IMR-90 (cell line): ENCODE measurements around the gene METRNL. TPM values are rescaled to one million over a fixed set of nuclear protein-coding genes. Genes with fewer than 3 reads are reported as not detected.

Experiments used
- ATAC-seq: fragments of 200-7000 bp; cut with Tn5 transposase; 2 replicates; pipeline ENCODE4 v1.9.1; 2020; ENCODE audit warnings: low read depth, mild to moderate bottlenecking, moderate library complexity
- BruUV-seq: library from RNA; stranded (reverse); fragments of 400-500 nt; replicated peaks from 2 replicates; lab custom pipeline; 2021; lab: Mats Ljungman, UMichigan
- CTCF ChIA-PET: fragments of 300-600 bp; formaldehyde crosslinking; extraction: SDS; loops from one replicate; lab custom pipeline; 2021; ENCODE audit warnings: antibody characterized with exemption; lab: Yijun Ruan, JAX
- POLR2A ChIA-PET: fragments of 300-600 bp; sonication (Branson Sonifier 250); formaldehyde crosslinking; loops from one replicate; lab custom pipeline; 2022; ENCODE audit warnings: antibody characterized with exemption; ENCODE audit not compliant: unreplicated experiment; lab: Charles Lee
- DNase-seq: peaks from one replicate; pipeline ENCODE4 v3.0.0; 2013
- H2AFZ ChIP-seq: replicated peaks from 2 replicates; pipeline ENCODE3; 2013; ENCODE audit warnings: low read length, mild to moderate bottlenecking; ENCODE audit not compliant: poor library complexity
- H2AK5ac ChIP-seq: 2 replicates; pipeline ENCODE4 v1.6.1; 2013; ENCODE audit warnings: low read depth, low read length, inconsistent platforms
- H2AK9ac ChIP-seq: replicated peaks from 2 replicates; pipeline ENCODE3; 2013; ENCODE audit warnings: mild to moderate bottlenecking, low read depth, low read length, moderate library complexity; ENCODE audit not compliant: poor library complexity
- H2BK120ac ChIP-seq: 2 replicates; pipeline ENCODE4 v1.6.1; 2013; ENCODE audit warnings: low read depth, low read length, inconsistent platforms
- H2BK15ac ChIP-seq: 3 replicates; pipeline ENCODE4 v1.6.1; 2013; ENCODE audit warnings: low read depth, low read length, inconsistent platforms
- H2BK20ac ChIP-seq: 2 replicates; pipeline ENCODE4 v1.6.1; 2013; ENCODE audit warnings: low read depth, mild to moderate bottlenecking, inconsistent platforms, low read length, moderate library complexity
- H2BK5ac ChIP-seq: 2 replicates; pipeline ENCODE4 v1.6.1; 2013; ENCODE audit warnings: mild to moderate bottlenecking, low read depth, low read length, inconsistent platforms; ENCODE audit not compliant: poor library complexity, severe bottlenecking
- H3K14ac ChIP-seq: replicated peaks from 2 replicates; pipeline ENCODE4 v1.6.1; 2013; ENCODE audit warnings: low read depth, low read length, inconsistent platforms
- H3K18ac ChIP-seq: 2 replicates; pipeline ENCODE4 v1.6.1; 2013; ENCODE audit warnings: low read depth, low read length, control low read depth
- H3K23ac ChIP-seq: 2 replicates; pipeline ENCODE4 v1.6.1; 2013; ENCODE audit warnings: low read depth, low read length, inconsistent platforms
- H3K27ac ChIP-seq: 2 replicates; pipeline ENCODE4 v1.5.1; 2013; ENCODE audit warnings: mild to moderate bottlenecking, control low read depth, low read length; ENCODE audit not compliant: insufficient read depth
- H3K27me3 ChIP-seq: 2 replicates; pipeline ENCODE4 v1.6.1; 2013; ENCODE audit warnings: low read length; ENCODE audit not compliant: control insufficient read depth, insufficient read depth
- H3K36me3 ChIP-seq: 2 replicates; pipeline ENCODE4 v1.6.1; 2013; ENCODE audit warnings: low read length, mixed read lengths; ENCODE audit not compliant: control insufficient read depth, insufficient read depth
- H3K4ac ChIP-seq: 2 replicates; pipeline ENCODE4 v1.6.1; 2013; ENCODE audit warnings: low read depth, low read length, inconsistent platforms
- H3K4me1 ChIP-seq: 2 replicates; pipeline ENCODE4 v1.6.1; 2013; ENCODE audit warnings: low read length, mixed read lengths; ENCODE audit not compliant: control insufficient read depth, insufficient read depth
- H3K4me2 ChIP-seq: 2 replicates; pipeline ENCODE4 v1.6.1; 2013; ENCODE audit warnings: low read depth, mild to moderate bottlenecking, control low read depth, low read length, moderate library complexity
- H3K4me3 ChIP-seq: 2 replicates; pipeline ENCODE4 v1.5.1; 2013; ENCODE audit warnings: low read depth, mild to moderate bottlenecking, control low read depth, low read length, moderate library complexity; ENCODE audit not compliant: insufficient read depth
- H3K56ac ChIP-seq: 2 replicates; pipeline ENCODE4 v1.6.1; 2013; ENCODE audit warnings: low read length, inconsistent platforms; ENCODE audit not compliant: insufficient read depth; ENCODE audit errors: extremely low read depth
- H3K79me1 ChIP-seq, 2 experiments: 2 replicates each; pipeline ENCODE4 v1.6.1; 2013; ENCODE audit warnings: low read length in 2 of 2, inconsistent platforms in 1 of 2, low read depth in 1 of 2
- H3K9ac ChIP-seq: 2 replicates; pipeline ENCODE4 v1.6.1; 2013; ENCODE audit warnings: low read depth, low read length, control low read depth
- H3K9me1 ChIP-seq: 2 replicates; pipeline ENCODE4 v1.6.1; 2013; ENCODE audit warnings: low read length, inconsistent platforms; ENCODE audit not compliant: insufficient read depth
- H3K9me3 ChIP-seq: 2 replicates; pipeline ENCODE4 v1.6.1; 2013; ENCODE audit warnings: low read length; ENCODE audit not compliant: control insufficient read depth, insufficient read depth
- H4K20me1 ChIP-seq: 2 replicates; pipeline ENCODE4 v1.6.1; 2013; ENCODE audit warnings: low read length, inconsistent platforms; ENCODE audit not compliant: insufficient read depth
- H4K5ac ChIP-seq: 2 replicates; pipeline ENCODE4 v1.6.1; 2013; ENCODE audit warnings: mild to moderate bottlenecking, low read depth, low read length, control low read depth
- H4K8ac ChIP-seq, 2 experiments: 2 replicates each; pipeline ENCODE4 v1.6.1; 2013; ENCODE audit warnings: low read depth in 2 of 2, low read length in 2 of 2, control low read depth in 1 of 2, inconsistent platforms in 1 of 2
- H4K91ac ChIP-seq: 2 replicates; pipeline ENCODE4 v1.6.1; 2013; ENCODE audit warnings: low read depth, low read length, inconsistent platforms; ENCODE audit not compliant: insufficient read depth
- BHLHE40 ChIP-seq: fragments of 150-350 bp; IDR thresholded peaks from 2 replicates; pipeline ENCODE4 v1.6.1; 2016; ENCODE audit warnings: mild to moderate bottlenecking, low read depth, low read length
- WGBS, 2 experiments: methylation state at CpG; one replicate each; pipeline versions ENCODE4 v1.1.5 to v1.1.7; 2013; ENCODE audit warnings: missing lambda C conversion rate in 2 of 2; ENCODE audit not compliant: insufficient read length in 1 of 2; ENCODE audit errors: extremely low coverage in 2 of 2; 5-methylcytosine and 5-hydroxymethylcytosine counted together
- dilution Hi-C: fragments of 300-500 bp; cut with HindIII; formaldehyde crosslinking; loops from one replicate; pipeline ENCODE4 v1.14.3; 2018; ENCODE audit warnings: low sequenced_read_pairs; ENCODE audit not compliant: unreplicated experiment
- in situ Hi-C: fragments of 300-500 bp; cut with MboI; formaldehyde crosslinking; loops from 3 replicates; pipeline ENCODE4 v1.14.3; 2019; ENCODE audit warnings: low sequenced_read_pairs, inconsistent platforms, mixed read lengths
- intact Hi-C: fragments of 100-400 bp; cut with micrococcal nuclease; formaldehyde crosslinking; loops from 2 replicates; pipeline ENCODE4 v1.10.0; 2022
- polyA plus RNA-seq, 3 experiments: library from polyadenylated mRNA; depleted of rRNA; stranded (reverse); fragments of >200 nt; gene quantifications; 2 replicates each; pipeline ENCODE4 v1.2.3, GENCODE V29; 2012; ENCODE audit warnings: low replicate concordance in 1 of 3
- total RNA-seq: library from RNA; depleted of rRNA; stranded (reverse); fragments of >200 nt; gene quantifications from 2 replicates; pipeline ENCODE4 v1.2.3, GENCODE V29; 2012

The METRNL gene
- total and polyA plus RNA-seq, 2 of the 4 experiments (the other 2 are of a cell fraction), result 17.9 to 48.2 TPM

GRCh38 chr17:83091257-83092141, 12.1 kb downstream of the METRNL start:
- Histone ChIP-seq H3K56ac (no peak overlapping the region), H2BK20ac (no peak overlapping the region), H3K23ac (no peak overlapping the region), H3K36me3 (peaks cover 71% of the 10 kb centered on the region), H2BK120ac (no peak overlapping the region), H3K9ac (no peak overlapping the region), H3K9me1 (peaks cover 9% of the 10 kb centered on the region), H2BK15ac (no peak overlapping the region), H3K4me3 (no peak overlapping the region), H3K14ac (no peak overlapping the region), H3K4me2 (no peak overlapping the region), H4K5ac (no peak overlapping the region), H3K4ac (no peak overlapping the region), H2AK9ac (peak overlapping the region; percentile 78), H3K79me1 (peaks cover 13 to 83% of the 10 kb centered on the region in 2 experiments), H3K9me3 (no peaks in the 10 kb centered on the region), H2AFZ (peak overlapping the region; percentile 58), H2AK5ac (peak overlapping the region; percentile 50), H4K20me1 (peaks cover 95% of the 10 kb centered on the region), H4K8ac (no peak overlapping the region), H3K18ac (no peak overlapping the region), H3K4me1 (peaks cover 7% of the 10 kb centered on the region), H3K27ac (no peak overlapping the region), H2BK5ac (no peak overlapping the region), H4K91ac (no peak overlapping the region), H3K27me3 (no peaks in the 10 kb centered on the region)
- ATAC-seq (no peak), DNase-seq (no peak)
- in situ Hi-C loops (no loop called here), dilution Hi-C loops (no loop called here), intact Hi-C loops (no loop called here)
- ChIA-PET CTCF (no interaction called here), POLR2A (no interaction called here)
- 93% methylated on average over 15 of the region's 35 CpGs; no CpG with 5 or more reads in 1 of the 2 experiments for WGBS, 2 experiments
- no peak for TF ChIP-seq BHLHE40
- no TSS peak for BruUV-seq
